Neural progenitor cell (in vitro differentiated cells): ENCODE data around the gene BAZ1A. TPM values are rescaled to one million over a fixed set of nuclear protein-coding genes. Genes with fewer than 3 reads are reported as not detected.

ENCODE experiments used
- DNase-seq: peaks from one replicate; pipeline ENCODE4 v3.0.0-alpha.2; 2016; ENCODE audit warnings: low spot score
- H2AFZ ChIP-seq: fragments of 200-600 bp; sonication (generic); replicated peaks from 2 replicates; pipeline ENCODE4 v1.6.1; 2016; ENCODE audit warnings: antibody characterized with exemption
- H3F3A ChIP-seq: fragments of 200-600 bp; sonication (generic); 2 replicates; pipeline ENCODE4 v1.6.1; 2016; ENCODE audit warnings: antibody characterized with exemption, low read depth
- H3K27ac ChIP-seq: fragments of 200-600 bp; sonication (generic); 2 replicates; pipeline ENCODE4 v1.5.1; 2016; ENCODE audit warnings: mild to moderate bottlenecking
- H3K27me3 ChIP-seq: fragments of 200-600 bp; sonication (generic); 2 replicates; pipeline ENCODE4 v1.6.1; 2016; ENCODE audit warnings: mild to moderate bottlenecking, moderate library complexity
- H3K36me3 ChIP-seq: fragments of 200-600 bp; sonication (generic); 2 replicates; pipeline ENCODE4 v1.5.1; 2016
- H3K4me1 ChIP-seq: fragments of 200-600 bp; sonication (generic); 2 replicates; pipeline ENCODE4 v1.6.1; 2016; ENCODE audit warnings: mixed run types
- H3K4me2 ChIP-seq: fragments of 200-600 bp; sonication (generic); 2 replicates; pipeline ENCODE4 v1.6.1; 2016
- H3K4me3 ChIP-seq: fragments of 200-600 bp; sonication (generic); 2 replicates; pipeline ENCODE4 v1.5.1; 2016
- H3K79me2 ChIP-seq: fragments of 200-600 bp; sonication (generic); 2 replicates; pipeline ENCODE4 v1.6.1; 2016; ENCODE audit warnings: low read depth
- H3K9ac ChIP-seq: fragments of 200-600 bp; sonication (generic); 2 replicates; pipeline ENCODE4 v1.6.1; 2016
- H3K9me3 ChIP-seq: fragments of 200-600 bp; sonication (generic); 2 replicates; pipeline ENCODE4 v1.5.1; 2016; ENCODE audit warnings: low read depth
- H4K20me1 ChIP-seq: fragments of 200-600 bp; sonication (generic); 2 replicates; pipeline ENCODE4 v1.6.1; 2016; ENCODE audit warnings: low read depth
- H3K27ac Mint-ChIP-seq: 3 replicates; pipeline ENCODE4 v1.8.0; 2021; ENCODE audit warnings: mixed read lengths
- H3K27me3 Mint-ChIP-seq: 2 replicates; pipeline ENCODE4 v1.8.0; 2022; ENCODE audit warnings: low read depth, mild to moderate bottlenecking, inconsistent platforms, moderate library complexity, mixed read lengths; ENCODE audit not compliant: insufficient read depth
- H3K36me3 Mint-ChIP-seq: 3 replicates; pipeline ENCODE4 v1.8.0; 2021; ENCODE audit warnings: mixed read lengths
- H3K4me1 Mint-ChIP-seq: 3 replicates; pipeline ENCODE4 v1.8.0; 2021; ENCODE audit warnings: mixed read lengths
- H3K4me3 Mint-ChIP-seq: 3 replicates; pipeline ENCODE4 v1.8.0; 2021; ENCODE audit warnings: mild to moderate bottlenecking, moderate library complexity, mixed read lengths
- H3K9me3 Mint-ChIP-seq: 3 replicates; pipeline ENCODE4 v1.8.0; 2020; ENCODE audit warnings: mixed read lengths
- CTCF ChIP-seq: fragments of 200-600 bp; sonication (generic); IDR thresholded peaks from 2 replicates; pipeline ENCODE4 v1.5.1; 2017; ENCODE audit warnings: antibody characterized with exemption, mild to moderate bottlenecking
- EZH2 ChIP-seq: fragments of 200-600 bp; sonication (generic); IDR thresholded peaks from 2 replicates; pipeline ENCODE4 v1.6.1; 2017; ENCODE audit warnings: antibody characterized with exemption, mild to moderate bottlenecking, moderate library complexity
- EZH2phosphoT487 ChIP-seq: fragments of 200-600 bp; sonication (generic); IDR thresholded peaks from 2 replicates; pipeline ENCODE4 v1.6.1; 2017; ENCODE audit warnings: antibody characterized with exemption
- total RNA-seq: library from RNA; depleted of rRNA; stranded (reverse); fragments of >200 nt; gene quantifications from 2 replicates; pipeline ENCODE4 v1.2.3, GENCODE V29; 2015; ENCODE audit warnings: low replicate concordance

BAZ1A gene
- total RNA-seq, 1 donor from 2014 or later, result 11.5 TPM

- H3K36me3 Mint-ChIP-seq, result peaks cover 22% of the 10 kb centered on the region
- no peaks in the 10 kb centered on the region for H3K4me1 Mint-ChIP-seq
- Histone ChIP-seq H3K36me3 (no peaks in the 10 kb centered on the region), H3K4me1 (no peaks in the 10 kb centered on the region), H3F3A (no peaks in the 10 kb centered on the region), H3K27ac (no peak overlapping the region), H3K4me2 (no peak overlapping the region), H4K20me1 (no peaks in the 10 kb centered on the region), H2AFZ (no peak overlapping the region), H3K27me3 (no peaks in the 10 kb centered on the region), H3K79me2 (no peaks in the 10 kb centered on the region), H3K4me3 (no peak overlapping the region), H3K9me3 (no peaks in the 10 kb centered on the region), H3K9ac (no peak overlapping the region)
- no peak for DNase-seq
- no peaks in the 10 kb centered on the region for H3K9me3 Mint-ChIP-seq
- TF ChIP-seq EZH2 (no peak), EZH2phosphoT487 (no peak)
- no peak overlapping the region for H3K27ac Mint-ChIP-seq
- H3K4me3 Mint-ChIP-seq, result no peak overlapping the region
- peaks cover 5% of the 10 kb centered on the region for H3K27me3 Mint-ChIP-seq
Measured at GRCh38 chr14:34776611-34777010, 98.5 kb downstream of the BAZ1A start.

GRCh38 chr14:34775922-34776321, 99.2 kb downstream of the BAZ1A start:
- no peak for TF ChIP-seq CTCF
- TF ChIP-seq EZH2, result no peak
- no peak for TF ChIP-seq EZH2phosphoT487
- no peak overlapping the region for H3K9ac ChIP-seq
- H3K27me3 ChIP-seq, result no peaks in the 10 kb centered on the region
- no peaks in the 10 kb centered on the region for H3K4me1 Mint-ChIP-seq
- H3K27ac Mint-ChIP-seq, result no peak overlapping the region
- no peaks in the 10 kb centered on the region for H4K20me1 ChIP-seq
- peaks cover 5% of the 10 kb centered on the region for H3K36me3 ChIP-seq
- H3K27me3 Mint-ChIP-seq, result peaks cover 5% of the 10 kb centered on the region
- H3K79me2 ChIP-seq, result no peaks in the 10 kb centered on the region
- H3K4me3 Mint-ChIP-seq, result no peak overlapping the region
- no peak overlapping the region for H3K4me2 ChIP-seq
- no peak overlapping the region for H3K4me3 ChIP-seq
- H2AFZ ChIP-seq, result no peak overlapping the region
- H3F3A ChIP-seq, result no peaks in the 10 kb centered on the region
- no peaks in the 10 kb centered on the region for H3K9me3 Mint-ChIP-seq
- peaks cover 24% of the 10 kb centered on the region for H3K36me3 Mint-ChIP-seq
- H3K27ac ChIP-seq, result no peak overlapping the region
- H3K4me1 ChIP-seq, result no peaks in the 10 kb centered on the region
- DNase-seq, result no peak
- no peaks in the 10 kb centered on the region for H3K9me3 ChIP-seq

GRCh38 chr14:34775342-34775741, 99.8 kb downstream of the BAZ1A start:
- no peak for DNase-seq
- Histone ChIP-seq H3K4me3 (no peak overlapping the region), H3K27me3 (no peaks in the 10 kb centered on the region), H3K79me2 (no peaks in the 10 kb centered on the region), H3K9me3 (no peaks in the 10 kb centered on the region), H3K36me3 (peaks cover 5% of the 10 kb centered on the region), H3F3A (no peaks in the 10 kb centered on the region), H3K27ac (no peak overlapping the region), H3K4me2 (no peak overlapping the region), H2AFZ (no peak overlapping the region), H3K9ac (no peak overlapping the region), H3K4me1 (no peaks in the 10 kb centered on the region), H4K20me1 (no peaks in the 10 kb centered on the region)
- Mint-ChIP-seq H3K4me1 (no peaks in the 10 kb centered on the region), H3K27me3 (peaks cover 5% of the 10 kb centered on the region), H3K9me3 (no peaks in the 10 kb centered on the region), H3K36me3 (peaks cover 24% of the 10 kb centered on the region), H3K4me3 (no peak overlapping the region), H3K27ac (no peak overlapping the region)
- TF ChIP-seq EZH2 (no peak), CTCF (no peak), EZH2phosphoT487 (no peak)

- no peak overlapping the region for H3K27ac ChIP-seq
- no peaks in the 10 kb centered on the region for H3F3A ChIP-seq
- no peak for DNase-seq
- H3K4me2 ChIP-seq, result no peak overlapping the region
- Mint-ChIP-seq H3K27ac (no peak overlapping the region), H3K4me1 (no peaks in the 10 kb centered on the region), H3K4me3 (no peak overlapping the region), H3K36me3 (peaks cover 15% of the 10 kb centered on the region), H3K9me3 (no peaks in the 10 kb centered on the region), H3K27me3 (no peaks in the 10 kb centered on the region)
- no peaks in the 10 kb centered on the region for H3K4me1 ChIP-seq
- H3K9ac ChIP-seq, result no peak overlapping the region
- H2AFZ ChIP-seq, result no peak overlapping the region
- no peaks in the 10 kb centered on the region for H3K79me2 ChIP-seq
- H4K20me1 ChIP-seq, result no peaks in the 10 kb centered on the region
- H3K4me3 ChIP-seq, result no peak overlapping the region
- H3K36me3 ChIP-seq, result peaks cover 5% of the 10 kb centered on the region
- TF ChIP-seq CTCF (no peak), EZH2phosphoT487 (no peak), EZH2 (no peak)
- no peaks in the 10 kb centered on the region for H3K27me3 ChIP-seq
- no peaks in the 10 kb centered on the region for H3K9me3 ChIP-seq
Measured at GRCh38 chr14:34770901-34771300, 104.3 kb downstream of the BAZ1A start.
